HG03521 (cell line): ENCODE data around the gene MDC1.

Source experiments
- ATAC-seq: cut with Tn5 transposase; IDR thresholded peaks from one replicate; pipeline ENCODE4 v1.9.1; 2021; ENCODE audit warnings: mild to moderate bottlenecking, moderate library complexity; ENCODE audit not compliant: unreplicated experiment

MDC1 gene

GRCh38 chr6:30747902-30748769 lies 31.1 kb upstream of the MDC1 start:
- no peak for ATAC-seq

GRCh38 chr6:30747300-30747687 lies 30.2 kb upstream of the MDC1 start:
- ATAC-seq = no peak

- no peak for ATAC-seq
These were observed 27.1 kb upstream of the MDC1 start, which contains the start of gene IER3 for GRCh38 chr6:30744054-30744805. TSS of gene IER3 (minus strand) at chr6:30744547. CDS start at chr6:30744518, 29 bp downstream.

- ATAC-seq = peak; percentile 10
These were observed 26.3 kb upstream of the MDC1 start for GRCh38 chr6:30743099-30744053.

DNA sequence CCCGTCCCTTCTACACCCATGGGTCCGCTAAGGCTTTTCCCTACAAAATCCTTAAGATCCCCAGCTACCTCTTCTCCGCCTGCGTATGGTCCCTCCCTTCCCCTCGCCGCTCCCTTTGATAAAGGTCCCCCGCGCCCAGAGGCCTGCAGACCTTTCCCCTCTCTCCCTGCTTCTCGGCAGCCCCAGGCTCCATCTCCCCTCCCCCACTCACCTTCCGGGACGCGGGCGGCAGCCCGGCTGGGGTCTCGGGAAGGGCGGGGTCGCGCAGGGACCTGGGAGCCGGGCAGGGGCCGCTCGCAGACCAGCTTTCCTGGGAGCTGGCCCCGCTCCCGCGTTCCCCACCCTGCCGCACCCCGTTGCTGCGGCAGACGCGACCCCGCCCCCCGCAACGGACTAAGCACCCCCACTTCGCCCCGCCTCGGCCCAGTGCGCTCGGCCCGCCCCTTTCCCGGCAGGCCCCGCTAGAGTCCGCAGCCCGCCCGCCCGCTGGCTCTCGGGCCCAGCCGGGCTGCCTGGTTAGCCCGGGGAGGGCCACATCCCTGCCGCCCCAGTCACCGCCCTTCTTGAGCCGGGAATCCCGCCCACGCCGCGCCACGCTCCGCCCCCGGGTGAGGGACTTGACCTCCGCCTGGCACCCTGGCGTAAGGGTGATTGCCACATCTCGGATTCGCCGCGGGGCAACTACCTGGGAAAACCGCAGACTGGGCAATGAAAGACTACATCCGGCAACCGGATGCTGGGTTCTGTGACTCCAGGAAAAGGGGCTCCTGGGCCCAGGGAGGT lies 25.4 kb upstream of the MDC1 start, which contains the start of gene FLOT1:
Gene FLOT1, minus strand, starts transcription at position 372 of the 783 bp plus-strand sequence. CDS start 498 bp downstream, outside the sequence.
- ATAC-seq = peak; percentile 72

- no peak for ATAC-seq
These were observed 24.8 kb upstream of the MDC1 start for GRCh38 chr6:30741789-30742315.

DNA sequence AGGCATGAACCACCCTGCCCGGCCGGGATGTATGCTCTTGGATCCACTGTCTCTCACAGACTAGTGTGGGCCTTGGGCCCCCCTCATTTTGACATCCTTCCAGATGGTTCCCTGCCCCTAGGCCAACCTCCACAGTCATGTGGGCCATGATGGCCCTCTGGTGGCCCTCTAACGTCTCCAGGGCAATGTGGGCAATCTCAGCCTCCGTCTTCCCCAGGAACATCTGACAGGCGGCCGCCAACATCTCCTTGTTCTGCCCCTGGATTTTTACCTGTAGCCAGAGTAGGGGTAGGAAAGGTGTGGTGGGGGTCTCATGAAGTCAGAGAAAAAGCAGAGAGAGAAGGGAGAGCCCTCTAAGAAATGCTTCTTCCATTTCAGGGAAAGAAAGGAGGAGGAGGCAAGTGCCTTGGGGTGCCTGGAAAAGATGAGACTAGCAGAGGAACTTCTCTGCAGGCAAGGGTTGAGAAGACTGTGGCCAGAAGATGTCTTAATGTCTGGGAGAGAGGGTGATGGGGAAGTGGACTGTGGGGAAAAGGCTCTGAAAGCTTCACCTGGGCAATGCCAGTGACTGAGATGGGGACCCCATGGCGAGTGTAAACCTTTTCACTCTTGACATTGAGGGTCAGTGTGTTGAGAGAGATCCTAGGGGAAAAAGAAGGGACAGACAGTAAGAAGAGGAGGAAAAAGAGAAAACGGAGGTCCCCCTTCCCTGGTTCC lies 24.1 kb upstream of the MDC1 start:
- ATAC-seq = no peak

GRCh38 chr6:30740540-30740870 lies 23.4 kb upstream of the MDC1 start:
- ATAC-seq = no peak

GRCh38 chr6:30738532-30738931 lies 21.5 kb upstream of the MDC1 start:
- no peak for ATAC-seq

DNA sequence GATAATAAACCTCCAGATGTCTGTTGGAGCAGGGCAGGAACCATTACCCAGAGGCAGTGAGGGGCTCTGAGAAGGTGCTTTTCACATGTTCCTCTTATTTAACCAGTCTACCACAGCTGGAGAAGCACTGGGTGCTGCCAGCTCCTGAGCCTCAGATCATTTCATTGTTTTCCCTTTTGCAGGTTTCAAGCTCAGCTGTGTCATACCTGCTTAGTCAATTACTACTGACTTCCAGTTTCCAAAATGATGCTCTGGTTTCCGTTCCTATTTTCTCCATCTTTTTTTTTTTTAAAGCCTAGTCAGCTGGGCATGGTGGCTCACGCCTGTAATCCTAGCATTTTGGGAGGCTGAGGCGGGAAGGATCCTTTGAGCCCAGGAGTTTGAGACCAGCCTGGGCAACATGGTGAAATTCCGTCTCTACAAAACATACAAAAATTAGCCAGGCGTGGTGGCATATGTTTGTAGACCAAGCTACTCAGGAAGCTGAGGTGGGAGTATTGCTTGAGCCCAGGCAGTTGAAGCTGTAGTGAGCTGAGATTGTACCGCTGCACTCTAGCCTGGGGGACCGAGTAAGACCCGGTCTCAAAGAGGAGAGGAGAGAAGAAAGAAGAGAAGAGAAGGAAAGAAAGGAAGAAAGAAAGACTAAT lies 18.7 kb upstream of the MDC1 start:
- ATAC-seq = no peak

DNA sequence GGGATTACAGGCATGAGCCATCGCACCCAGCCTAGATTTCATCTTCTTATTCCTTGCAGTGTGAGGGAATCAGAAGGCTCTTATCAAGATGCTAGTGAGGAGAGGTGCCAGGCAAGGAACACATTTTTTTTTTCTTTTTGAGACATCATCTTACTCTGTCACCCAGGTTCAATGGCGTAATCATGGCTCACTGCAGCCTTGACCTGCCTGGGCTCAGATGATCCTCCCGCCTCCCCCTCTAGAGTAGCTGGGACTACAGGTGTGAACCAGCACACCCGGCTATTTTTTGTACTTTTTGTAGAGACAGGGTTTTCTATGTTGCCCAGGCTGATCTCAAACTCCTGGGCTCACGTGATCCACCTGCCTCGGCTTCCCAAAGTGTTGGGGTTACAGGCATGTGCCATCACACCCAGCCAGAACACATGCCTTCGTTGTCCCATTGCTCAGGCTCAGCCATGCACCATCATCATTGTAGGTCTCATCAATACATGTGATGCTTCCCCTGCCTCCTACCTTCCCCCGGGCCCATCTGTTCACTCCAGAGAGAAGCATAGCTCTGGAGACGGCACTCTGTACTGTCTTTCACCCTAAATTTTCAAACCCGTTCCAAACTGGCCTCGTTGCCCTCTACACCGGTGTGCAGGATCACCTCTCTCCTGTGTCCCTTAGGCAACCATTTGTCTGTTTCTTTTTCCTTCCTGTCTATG lies 15.3 kb upstream of the MDC1 start:
- no peak for ATAC-seq

GRCh38 chr6:30730601-30731435 lies 13.7 kb upstream of the MDC1 start:
- ATAC-seq = peak; percentile 69

- ATAC-seq = no peak
These were observed 11.0 kb upstream of the MDC1 start for GRCh38 chr6:30727920-30728553.

DNA sequence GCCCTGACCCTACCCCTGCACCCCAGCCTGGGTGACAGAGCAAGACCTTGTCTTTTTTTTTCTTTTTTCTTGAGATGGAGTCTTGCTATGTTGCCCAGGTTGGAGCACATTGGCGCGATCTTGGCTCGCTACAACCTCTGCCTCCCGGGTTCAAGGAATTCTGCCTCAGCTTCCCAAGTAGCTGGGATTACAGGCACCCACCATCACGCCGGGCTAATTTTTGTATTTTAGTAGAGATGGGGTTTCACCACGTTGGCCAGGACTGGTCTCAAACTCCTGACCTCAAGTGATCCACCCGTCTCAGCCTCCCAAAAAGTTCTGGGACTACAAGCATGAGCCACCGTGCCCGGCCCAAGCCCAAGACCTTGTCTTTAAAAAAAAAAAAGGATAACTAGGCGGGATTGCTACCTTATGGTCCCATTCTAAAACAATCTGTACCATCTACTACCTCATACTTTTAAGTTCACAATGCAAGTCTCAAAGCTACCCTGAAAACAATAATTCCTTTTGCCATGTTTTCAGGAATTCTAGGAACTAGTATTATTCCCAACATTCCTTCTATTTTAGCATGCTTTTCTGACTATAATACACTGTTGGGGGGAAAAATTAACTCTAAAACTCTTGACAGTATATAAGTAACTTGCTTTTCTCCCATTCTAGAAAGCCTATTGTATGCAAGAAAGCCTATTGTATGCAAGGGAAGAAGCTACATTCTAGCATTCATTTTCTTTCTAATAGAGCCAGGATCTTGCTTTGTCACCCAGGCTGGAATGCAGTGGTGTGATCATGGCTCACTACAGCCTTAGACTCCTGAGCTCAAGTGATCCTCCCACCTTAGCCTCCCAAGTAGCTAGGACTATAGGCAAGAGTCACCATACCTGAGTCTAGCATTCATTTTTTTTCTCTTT lies 9.7 kb upstream of the MDC1 start:
- no peak for ATAC-seq

DNA sequence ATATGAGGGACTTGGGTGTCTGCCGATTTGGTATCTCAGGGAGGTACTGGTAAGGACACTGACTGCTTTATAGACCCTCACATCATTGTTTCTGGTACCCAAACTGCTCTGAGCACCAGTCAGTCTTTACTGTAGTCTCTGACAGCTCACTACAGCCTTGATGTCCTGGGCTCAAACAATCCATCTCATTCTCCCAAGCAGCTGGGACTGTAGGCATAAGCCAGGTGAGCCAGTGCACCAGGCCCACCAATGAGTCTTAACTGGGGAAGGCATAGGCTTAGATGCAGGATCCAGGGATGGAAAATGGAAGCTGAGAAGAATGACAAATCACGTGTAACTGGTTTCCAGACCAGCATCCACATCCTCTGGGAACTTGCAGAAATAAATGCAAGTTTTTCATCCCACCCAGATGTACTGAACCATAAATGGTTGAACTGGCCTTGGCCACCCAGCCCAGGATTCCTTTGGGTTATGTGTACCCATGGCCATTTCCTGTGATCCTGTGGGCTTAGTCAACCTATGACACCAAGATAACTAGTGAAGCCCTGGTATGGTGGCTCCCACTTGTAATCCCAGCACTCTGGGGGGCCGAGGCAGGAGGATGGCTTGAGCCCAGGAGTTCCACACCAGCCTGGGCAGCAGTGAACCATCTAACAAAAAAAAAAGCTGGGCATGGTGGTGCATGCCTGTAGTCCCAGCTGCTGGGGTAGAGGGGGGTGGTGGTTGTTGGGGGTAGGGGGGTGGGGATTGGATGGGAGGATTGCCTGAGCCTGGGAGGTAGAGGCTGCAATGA lies 8.8 kb upstream of the MDC1 start:
- no peak for ATAC-seq
